HL-60 (cell line): ENCODE measurements around the gene MAP7D1.

ENCODE experiments used
- POLR2AphosphoS5 ChIP-seq: IDR thresholded peaks from 2 replicates; pipeline ENCODE4 v1.6.1; 2012; ENCODE audit warnings: low read depth
- SPI1 ChIP-seq: IDR thresholded peaks from 2 replicates; pipeline ENCODE4 v1.6.1; 2012; ENCODE audit warnings: low read depth, mild to moderate bottlenecking, borderline replicate concordance
- TF ChIP-seq, protein P1 (sequence below): IDR thresholded peaks from one replicate; pipeline ENCODE4 v1.5.1; 2011; ENCODE audit warnings: low read length, control low read depth, inconsistent platforms; ENCODE audit not compliant: insufficient read depth

GRCh38 chr1:36162680-36163239 lies 6.8 kb downstream of the MAP7D1 start:
- TF ChIP-seq POLR2AphosphoS5: no peak
- TF ChIP-seq, protein P1, sequence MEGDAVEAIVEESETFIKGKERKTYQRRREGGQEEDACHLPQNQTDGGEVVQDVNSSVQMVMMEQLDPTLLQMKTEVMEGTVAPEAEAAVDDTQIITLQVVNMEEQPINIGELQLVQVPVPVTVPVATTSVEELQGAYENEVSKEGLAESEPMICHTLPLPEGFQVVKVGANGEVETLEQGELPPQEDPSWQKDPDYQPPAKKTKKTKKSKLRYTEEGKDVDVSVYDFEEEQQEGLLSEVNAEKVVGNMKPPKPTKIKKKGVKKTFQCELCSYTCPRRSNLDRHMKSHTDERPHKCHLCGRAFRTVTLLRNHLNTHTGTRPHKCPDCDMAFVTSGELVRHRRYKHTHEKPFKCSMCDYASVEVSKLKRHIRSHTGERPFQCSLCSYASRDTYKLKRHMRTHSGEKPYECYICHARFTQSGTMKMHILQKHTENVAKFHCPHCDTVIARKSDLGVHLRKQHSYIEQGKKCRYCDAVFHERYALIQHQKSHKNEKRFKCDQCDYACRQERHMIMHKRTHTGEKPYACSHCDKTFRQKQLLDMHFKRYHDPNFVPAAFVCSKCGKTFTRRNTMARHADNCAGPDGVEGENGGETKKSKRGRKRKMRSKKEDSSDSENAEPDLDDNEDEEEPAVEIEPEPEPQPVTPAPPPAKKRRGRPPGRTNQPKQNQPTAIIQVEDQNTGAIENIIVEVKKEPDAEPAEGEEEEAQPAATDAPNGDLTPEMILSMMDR: no peak
- TF ChIP-seq SPI1: no peak
